Stomach (tissue), 4 donors: Measurements from ENCODE around the gene ARID4B.

Experiments
- EP300 ChIP-seq: sonication (generic); formaldehyde crosslinking; IDR thresholded peaks from one replicate; pipeline ENCODE4 v1.6.1; 2017; ENCODE audit warnings: antibody characterized with exemption
- POLR2A ChIP-seq, 4 donors: fragments of 450-650 bp; IDR thresholded peaks; one replicate each; pipeline ENCODE4 v1.6.1; 2016; ENCODE audit warnings: antibody characterized with exemption in 4 of 4, control low read depth in 2 of 4, mild to moderate bottlenecking in 1 of 4, moderate library complexity in 1 of 4
- POLR2AphosphoS5 ChIP-seq, 3 donors: sonication (generic); formaldehyde crosslinking; IDR thresholded peaks; one replicate each; pipeline ENCODE4 v1.6.1; 2016; ENCODE audit warnings: antibody characterized with exemption in 3 of 3
- TF ChIP-seq, protein P1 (sequence below), 7 experiments: fragments of 450-650 bp in 4 of 7; fragments of 200-600 bp in 3 of 7; sonication (generic) in 3 of 7; IDR thresholded peaks; one replicate each; pipeline ENCODE4 v1.5.1; 2016 to 2019; ENCODE audit warnings: antibody characterized with exemption in 7 of 7, control low read depth in 2 of 7, mild to moderate bottlenecking in 1 of 7

DNA sequence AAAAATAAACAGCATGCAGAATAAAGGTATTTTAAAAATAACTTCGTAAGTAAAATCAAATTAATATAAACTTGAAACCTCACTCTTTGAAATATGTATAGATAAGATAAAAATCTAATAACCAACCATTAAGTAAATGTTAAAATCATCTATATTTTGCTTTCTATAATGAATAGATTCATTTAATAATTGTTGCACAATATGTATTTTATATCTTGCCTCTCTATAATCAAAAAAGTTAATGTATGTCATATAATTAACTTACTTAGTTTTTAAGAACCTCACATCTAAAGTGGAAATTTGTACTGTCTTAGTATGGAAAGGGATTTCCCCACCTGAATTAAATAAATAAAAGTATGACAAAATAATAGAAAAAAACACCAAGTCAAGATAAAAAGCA lies 124.6 kb downstream of the ARID4B start:
- no peak for TF ChIP-seq POLR2A (IDR thresholded peaks at IDR 0.05)
- TF ChIP-seq, protein P1, sequence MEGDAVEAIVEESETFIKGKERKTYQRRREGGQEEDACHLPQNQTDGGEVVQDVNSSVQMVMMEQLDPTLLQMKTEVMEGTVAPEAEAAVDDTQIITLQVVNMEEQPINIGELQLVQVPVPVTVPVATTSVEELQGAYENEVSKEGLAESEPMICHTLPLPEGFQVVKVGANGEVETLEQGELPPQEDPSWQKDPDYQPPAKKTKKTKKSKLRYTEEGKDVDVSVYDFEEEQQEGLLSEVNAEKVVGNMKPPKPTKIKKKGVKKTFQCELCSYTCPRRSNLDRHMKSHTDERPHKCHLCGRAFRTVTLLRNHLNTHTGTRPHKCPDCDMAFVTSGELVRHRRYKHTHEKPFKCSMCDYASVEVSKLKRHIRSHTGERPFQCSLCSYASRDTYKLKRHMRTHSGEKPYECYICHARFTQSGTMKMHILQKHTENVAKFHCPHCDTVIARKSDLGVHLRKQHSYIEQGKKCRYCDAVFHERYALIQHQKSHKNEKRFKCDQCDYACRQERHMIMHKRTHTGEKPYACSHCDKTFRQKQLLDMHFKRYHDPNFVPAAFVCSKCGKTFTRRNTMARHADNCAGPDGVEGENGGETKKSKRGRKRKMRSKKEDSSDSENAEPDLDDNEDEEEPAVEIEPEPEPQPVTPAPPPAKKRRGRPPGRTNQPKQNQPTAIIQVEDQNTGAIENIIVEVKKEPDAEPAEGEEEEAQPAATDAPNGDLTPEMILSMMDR (IDR thresholded peaks at IDR 0.05) = no peak
- no peak for TF ChIP-seq EP300
- TF ChIP-seq POLR2AphosphoS5 (IDR thresholded peaks at IDR 0.05) = no peak
